ENCODE results near the gene IBA57.
A peak's percentile ranks its signal among the peaks of the same experiment; 100 is the strongest.

The IBA57 gene

GRCh38 chr1:228228601-228229074, 63.0 kb downstream of the IBA57 start:
- peak; percentile 25 to 31 for DNase-seq

GRCh38 chr1:228231189-228231588, 65.6 kb downstream of the IBA57 start:
- no peak for DNase-seq

Measured in inflammatory macrophage treated with lipopolysaccharide for 1 hour (primary cell).